Chondrocyte (in vitro differentiated cells): ENCODE results near the gene OTOP2. TPM values are rescaled to one million over a fixed set of nuclear protein-coding genes. Genes with fewer than 3 reads are reported as not detected.

Experiments
- DNase-seq: peaks from one replicate; pipeline ENCODE4 v3.0.0; 2021; ENCODE audit warnings: mixed read lengths, low spot score
- H3K27ac Mint-ChIP-seq: one replicate; pipeline ENCODE4 v1.8.0; 2021; ENCODE audit warnings: mild to moderate bottlenecking, moderate library complexity, mixed read lengths; ENCODE audit not compliant: unreplicated experiment
- H3K27me3 Mint-ChIP-seq: 2 replicates; pipeline ENCODE4 v1.8.0; 2021; ENCODE audit warnings: low read depth, mixed read lengths
- H3K36me3 Mint-ChIP-seq: 2 replicates; pipeline ENCODE4 v1.8.0; 2021; ENCODE audit warnings: low read depth, mixed read lengths
- H3K4me1 Mint-ChIP-seq: 2 replicates; pipeline ENCODE4 v1.8.0; 2021; ENCODE audit warnings: low read depth, mild to moderate bottlenecking, mixed read lengths
- H3K4me3 Mint-ChIP-seq: one replicate; pipeline ENCODE4 v1.8.0; 2021; ENCODE audit warnings: mild to moderate bottlenecking, moderate library complexity, mixed read lengths; ENCODE audit not compliant: unreplicated experiment
- H3K9me3 Mint-ChIP-seq: 2 replicates; pipeline ENCODE4 v1.8.0; 2021; ENCODE audit warnings: low read depth, mixed read lengths
- CTCF ChIP-seq: fragments of 200-600 bp; sonication (generic); IDR thresholded peaks from 2 replicates; pipeline ENCODE4 v1.5.0; 2021; ENCODE audit warnings: antibody characterized with exemption, mild to moderate bottlenecking, moderate library complexity
- total RNA-seq: library from RNA; stranded (reverse); gene quantifications from 3 replicates; pipeline ENCODE4 v1.2.1, GENCODE V29; 2021

OTOP2 gene
- total RNA-seq, 1 donor from 2014 or later = not detected

- no peak for DNase-seq
- H3K36me3 Mint-ChIP-seq = no peaks in the 10 kb centered on the region
- no peak for TF ChIP-seq CTCF
- H3K27me3 Mint-ChIP-seq = peaks cover 16% of the 10 kb centered on the region
- no peak overlapping the region for H3K27ac Mint-ChIP-seq
- H3K4me1 Mint-ChIP-seq = no peaks in the 10 kb centered on the region
- no peak overlapping the region for H3K4me3 Mint-ChIP-seq
- no peaks in the 10 kb centered on the region for H3K9me3 Mint-ChIP-seq
Observed at GRCh38 chr17:74951680-74952421, 27.8 kb downstream of the OTOP2 start.

DNA sequence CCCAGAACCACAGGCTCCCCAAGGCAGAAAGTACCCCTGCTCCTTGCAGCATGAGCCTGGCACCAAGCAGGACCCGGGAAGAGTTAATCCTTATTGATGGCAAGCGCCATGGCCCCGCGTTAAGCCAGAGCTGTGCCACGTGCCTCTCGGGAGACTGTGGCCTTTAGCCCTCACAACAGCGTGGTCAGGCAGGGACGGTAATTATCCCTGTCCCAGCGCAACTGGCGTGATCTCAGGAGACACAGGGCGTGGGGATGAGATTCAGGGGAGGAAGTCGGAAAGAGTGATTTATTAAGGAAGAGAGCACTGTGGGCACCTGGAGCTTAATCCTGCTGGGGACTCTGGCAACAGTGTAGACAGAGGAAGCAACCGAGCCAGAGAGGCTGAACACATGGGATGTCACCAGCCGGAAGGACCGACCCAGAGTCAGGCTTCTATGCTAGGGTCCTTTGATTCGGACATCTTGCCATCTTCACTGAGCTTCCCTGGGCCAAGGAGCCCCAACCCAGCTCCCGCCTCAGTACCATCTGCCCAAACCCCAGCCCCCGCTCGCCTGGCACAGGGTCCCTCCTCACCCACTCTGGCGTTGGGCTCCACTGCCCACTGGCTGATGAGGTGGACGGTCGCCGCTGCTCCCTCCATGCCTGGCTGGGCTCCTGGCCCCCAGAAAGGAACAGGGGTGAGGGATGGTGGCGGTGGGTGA is 28.5 kb downstream of the OTOP2 start:
- no peak for DNase-seq
- no peaks in the 10 kb centered on the region for H3K9me3 Mint-ChIP-seq
- no peak for TF ChIP-seq CTCF
- H3K27ac Mint-ChIP-seq = no peak overlapping the region
- no peaks in the 10 kb centered on the region for H3K4me1 Mint-ChIP-seq
- no peak overlapping the region for H3K4me3 Mint-ChIP-seq
- H3K27me3 Mint-ChIP-seq = peaks cover 15% of the 10 kb centered on the region
- no peaks in the 10 kb centered on the region for H3K36me3 Mint-ChIP-seq

DNA sequence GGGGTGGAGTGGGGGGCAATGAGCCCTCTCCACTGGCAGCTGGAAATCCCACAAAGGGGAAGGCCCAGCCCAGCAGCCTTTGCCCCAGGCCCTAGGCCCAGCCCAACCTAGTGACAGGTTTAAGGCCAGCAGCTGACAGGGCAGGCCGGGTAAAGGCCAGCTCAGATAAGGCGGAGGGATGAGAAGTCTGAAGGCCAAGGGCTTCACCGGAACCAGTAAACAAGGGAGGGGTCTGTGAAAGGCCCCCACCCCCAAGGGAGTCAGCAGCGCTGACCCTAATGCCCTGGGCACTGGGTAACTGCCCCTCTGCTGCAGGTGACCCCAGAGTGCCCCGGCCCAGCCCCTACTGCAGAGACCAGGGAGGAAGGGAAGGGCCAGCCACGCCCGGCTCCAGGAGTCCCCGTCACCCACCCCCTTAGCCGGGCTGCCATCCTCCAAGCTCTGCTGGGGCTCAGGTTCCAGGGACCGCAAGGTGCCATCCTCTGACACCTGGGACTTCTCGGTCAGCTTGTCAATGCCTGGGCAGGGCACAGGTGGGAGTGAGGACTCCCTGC is 29.1 kb downstream of the OTOP2 start:
- no peak for DNase-seq
- Mint-ChIP-seq H3K36me3 (no peaks in the 10 kb centered on the region), H3K9me3 (no peaks in the 10 kb centered on the region), H3K27ac (no peak overlapping the region), H3K4me3 (no peak overlapping the region), H3K4me1 (no peaks in the 10 kb centered on the region), H3K27me3 (peaks cover 8% of the 10 kb centered on the region)
- no peak for TF ChIP-seq CTCF

DNA sequence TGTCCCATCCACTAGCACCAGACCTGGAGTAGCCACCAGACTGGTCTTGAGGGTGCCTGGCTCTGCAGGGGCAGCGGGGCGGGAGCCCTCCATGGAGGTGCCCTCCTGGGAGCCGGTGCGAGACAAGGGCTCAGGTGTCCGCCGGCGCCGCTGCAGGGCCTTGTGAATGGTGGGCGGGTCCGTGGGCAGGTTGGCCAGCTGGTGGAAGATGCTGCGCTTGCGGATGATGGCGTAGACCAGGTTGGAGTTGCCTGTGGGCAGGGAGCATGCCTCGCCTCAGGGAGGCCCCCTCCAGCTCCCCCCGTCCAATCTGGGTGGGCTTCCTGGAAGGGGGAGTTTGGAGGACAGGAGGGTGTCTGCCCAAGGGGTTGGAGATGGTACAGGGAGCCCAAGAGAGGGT is 30.0 kb downstream of the OTOP2 start:
- H3K27ac Mint-ChIP-seq = no peak overlapping the region
- H3K27me3 Mint-ChIP-seq = peaks cover 5% of the 10 kb centered on the region
- no peaks in the 10 kb centered on the region for H3K4me1 Mint-ChIP-seq
- no peaks in the 10 kb centered on the region for H3K9me3 Mint-ChIP-seq
- no peaks in the 10 kb centered on the region for H3K36me3 Mint-ChIP-seq
- DNase-seq = no peak
- no peak for TF ChIP-seq CTCF
- H3K4me3 Mint-ChIP-seq = no peak overlapping the region

DNA sequence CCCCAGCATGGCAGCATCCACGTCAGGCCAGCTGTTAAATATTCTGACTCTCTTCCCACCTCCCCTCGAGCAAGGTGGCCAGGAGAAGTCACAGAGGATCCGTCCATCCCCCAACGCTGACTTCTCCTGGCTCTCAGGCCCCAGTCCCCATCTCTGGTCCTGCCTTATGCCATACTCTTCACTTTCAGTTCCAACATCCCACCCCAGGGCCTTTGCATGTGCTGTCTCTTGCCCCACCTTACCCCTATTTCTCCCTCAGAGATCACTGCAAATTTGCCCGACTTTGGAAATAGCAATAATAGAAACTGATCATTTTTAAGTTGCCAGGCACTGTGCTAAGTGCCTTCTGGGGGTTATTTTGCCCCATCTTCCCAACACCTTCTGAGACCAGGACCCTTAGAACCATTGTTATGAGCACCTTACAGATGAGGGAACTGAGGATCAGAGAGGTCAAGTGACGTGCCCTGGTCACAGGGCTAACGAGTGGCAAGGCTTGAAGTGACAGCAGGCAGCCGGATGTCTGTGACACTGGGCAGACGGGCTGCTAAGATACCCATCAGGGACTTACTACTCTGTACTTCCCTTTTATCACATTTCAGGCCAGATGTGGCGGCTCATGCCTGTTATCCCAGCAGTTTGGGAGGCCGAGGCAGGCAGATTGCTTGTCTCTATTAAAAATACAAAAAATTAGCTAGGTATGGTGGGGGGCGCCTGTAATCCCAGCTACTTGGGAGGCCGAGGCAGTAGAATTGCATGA is 30.8 kb downstream of the OTOP2 start:
- Mint-ChIP-seq H3K27me3 (peaks cover 5% of the 10 kb centered on the region), H3K36me3 (no peaks in the 10 kb centered on the region), H3K4me3 (no peak overlapping the region), H3K9me3 (no peaks in the 10 kb centered on the region), H3K4me1 (no peaks in the 10 kb centered on the region), H3K27ac (no peak overlapping the region)
- no peak for TF ChIP-seq CTCF
- DNase-seq = no peak
